Cardiac muscle cell (in vitro differentiated cells and primary cell): Measurements from ENCODE around the gene THPO. TPM values are rescaled to one million over a fixed set of nuclear protein-coding genes. Genes with fewer than 3 reads are reported as not detected.

Experiments used
- DNase-seq, 2 donors: peaks; one replicate each; pipeline versions ENCODE4 v3.0.0 to v3.0.0-alpha.2; 2010 to 2017; ENCODE audit warnings: low read depth in 1 of 2, low spot score in 1 of 2
- H3K27ac ChIP-seq: fragments of 200-600 bp; sonication (generic); 2 replicates; pipeline ENCODE4 v1.5.1; 2016
- H3K27me3 ChIP-seq: fragments of 200-600 bp; sonication (generic); 2 replicates; pipeline ENCODE4 v1.6.0; 2016; ENCODE audit warnings: control low read depth
- H3K36me3 ChIP-seq: fragments of 200-600 bp; sonication (generic); 2 replicates; pipeline ENCODE4 v1.5.1; 2016; ENCODE audit warnings: control low read depth
- H3K4me1 ChIP-seq: fragments of 200-600 bp; sonication (generic); 2 replicates; pipeline ENCODE4 v1.8.1; 2017; ENCODE audit warnings: low read depth, mild to moderate bottlenecking, mixed run types
- H3K4me3 ChIP-seq: fragments of 200-600 bp; sonication (generic); 2 replicates; pipeline ENCODE4 v1.5.1; 2016; ENCODE audit warnings: mild to moderate bottlenecking
- H3K9me3 ChIP-seq: fragments of 200-600 bp; sonication (generic); 2 replicates; pipeline ENCODE4 v1.5.1; 2017; ENCODE audit warnings: low read depth, mild to moderate bottlenecking, control low read depth
- polyA plus RNA-seq: library from polyadenylated mRNA; unstranded; fragments of >200 nt; fragmentation: Nextera tagmentation; extraction: Ambion mirVana; gene quantifications from 2 replicates; pipeline ENCODE4 v1.2.1, GENCODE V29; 2016
- total RNA-seq: library from RNA; depleted of rRNA; stranded (reverse); fragments of >200 nt; gene quantifications from 2 replicates; pipeline ENCODE4 v1.2.3, GENCODE V29; 2016
- TF ChIP-seq, protein P1 (sequence below): IDR thresholded peaks from 2 replicates; pipeline ENCODE4 v1.5.1; 2012; ENCODE audit warnings: low read depth, mild to moderate bottlenecking, low read length

Gene THPO
- total and polyA plus RNA-seq, 2 experiments from 2014 or later: 3.0 to 3.5 TPM

DNA sequence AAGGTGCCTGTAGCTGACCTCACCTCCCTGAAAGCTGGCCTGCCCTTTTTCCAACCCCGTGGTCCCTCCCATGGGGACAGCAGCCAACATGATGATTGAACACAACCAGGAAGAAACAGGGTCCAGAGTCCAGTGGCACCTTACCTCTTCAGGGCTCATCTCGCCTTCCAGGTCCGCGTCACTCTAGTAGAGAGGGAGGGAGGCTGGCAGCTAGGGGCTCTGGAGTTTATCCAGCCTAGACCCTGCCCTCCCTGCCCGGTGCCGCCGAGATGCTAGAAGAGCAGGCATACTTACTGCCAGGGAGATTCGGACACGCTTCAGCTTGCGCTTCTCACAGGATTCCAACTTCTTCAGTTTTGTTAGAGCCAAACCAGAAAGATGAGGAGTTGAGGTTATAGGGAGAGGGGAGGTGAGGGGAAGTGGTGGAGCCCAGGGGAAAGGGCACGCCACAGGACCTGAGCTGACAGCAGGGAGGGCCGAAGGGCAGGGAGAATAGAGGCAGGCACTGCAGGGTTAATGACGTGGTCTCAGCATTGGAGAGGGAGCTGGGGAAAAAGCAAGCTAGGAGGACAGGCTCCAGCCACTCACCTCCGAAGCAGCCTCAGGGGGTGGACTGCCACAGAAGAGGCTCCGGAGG is 25.7 kb downstream of the THPO start:
- H3K27ac ChIP-seq: no peak overlapping the region
- DNase-seq: no peak
- peaks cover 5% of the 10 kb centered on the region for H3K36me3 ChIP-seq
- no peaks in the 10 kb centered on the region for H3K9me3 ChIP-seq
- no peaks in the 10 kb centered on the region for H3K4me1 ChIP-seq
- H3K4me3 ChIP-seq: no peak overlapping the region
- H3K27me3 ChIP-seq: no peaks in the 10 kb centered on the region
- TF ChIP-seq, protein P1, sequence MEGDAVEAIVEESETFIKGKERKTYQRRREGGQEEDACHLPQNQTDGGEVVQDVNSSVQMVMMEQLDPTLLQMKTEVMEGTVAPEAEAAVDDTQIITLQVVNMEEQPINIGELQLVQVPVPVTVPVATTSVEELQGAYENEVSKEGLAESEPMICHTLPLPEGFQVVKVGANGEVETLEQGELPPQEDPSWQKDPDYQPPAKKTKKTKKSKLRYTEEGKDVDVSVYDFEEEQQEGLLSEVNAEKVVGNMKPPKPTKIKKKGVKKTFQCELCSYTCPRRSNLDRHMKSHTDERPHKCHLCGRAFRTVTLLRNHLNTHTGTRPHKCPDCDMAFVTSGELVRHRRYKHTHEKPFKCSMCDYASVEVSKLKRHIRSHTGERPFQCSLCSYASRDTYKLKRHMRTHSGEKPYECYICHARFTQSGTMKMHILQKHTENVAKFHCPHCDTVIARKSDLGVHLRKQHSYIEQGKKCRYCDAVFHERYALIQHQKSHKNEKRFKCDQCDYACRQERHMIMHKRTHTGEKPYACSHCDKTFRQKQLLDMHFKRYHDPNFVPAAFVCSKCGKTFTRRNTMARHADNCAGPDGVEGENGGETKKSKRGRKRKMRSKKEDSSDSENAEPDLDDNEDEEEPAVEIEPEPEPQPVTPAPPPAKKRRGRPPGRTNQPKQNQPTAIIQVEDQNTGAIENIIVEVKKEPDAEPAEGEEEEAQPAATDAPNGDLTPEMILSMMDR: no peak

DNA sequence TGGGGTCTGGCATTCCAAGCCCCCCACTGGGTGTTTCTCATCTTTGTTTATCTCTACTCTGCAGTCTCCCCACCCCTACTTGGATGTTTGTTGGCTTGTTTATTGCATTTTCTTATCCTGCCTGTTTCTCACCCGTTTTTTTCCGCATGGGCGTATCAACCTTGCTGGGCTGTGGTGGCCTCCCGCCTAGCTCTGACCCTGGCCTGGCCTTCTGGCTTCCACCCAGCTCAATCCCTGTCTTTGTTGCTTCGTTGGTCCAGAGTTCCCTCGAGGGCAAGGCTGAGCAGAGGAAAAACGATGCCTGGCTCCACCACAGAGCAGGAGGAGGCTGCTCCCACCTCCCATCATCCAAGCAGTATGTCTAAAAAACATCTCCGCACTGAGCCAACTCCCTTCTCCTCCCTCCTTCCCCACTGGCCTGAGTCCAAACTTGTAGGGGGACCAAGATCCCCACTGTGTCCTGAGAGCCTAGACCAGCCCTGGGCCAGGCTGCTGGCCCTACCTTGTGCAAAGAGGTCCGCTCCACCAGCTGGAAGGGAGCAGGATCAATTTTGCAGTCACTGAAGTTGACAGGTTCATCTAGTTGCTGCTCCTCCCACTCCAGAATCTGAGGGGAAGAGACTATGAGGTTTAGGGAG is 26.4 kb downstream of the THPO start:
- TF ChIP-seq, protein P1: no peak
- no peak overlapping the region for H3K27ac ChIP-seq
- no peak overlapping the region for H3K4me3 ChIP-seq
- H3K27me3 ChIP-seq: no peaks in the 10 kb centered on the region
- H3K9me3 ChIP-seq: no peaks in the 10 kb centered on the region
- H3K4me1 ChIP-seq: no peaks in the 10 kb centered on the region
- peaks cover under 1% of the 10 kb centered on the region for H3K36me3 ChIP-seq
- no peak for DNase-seq

DNA sequence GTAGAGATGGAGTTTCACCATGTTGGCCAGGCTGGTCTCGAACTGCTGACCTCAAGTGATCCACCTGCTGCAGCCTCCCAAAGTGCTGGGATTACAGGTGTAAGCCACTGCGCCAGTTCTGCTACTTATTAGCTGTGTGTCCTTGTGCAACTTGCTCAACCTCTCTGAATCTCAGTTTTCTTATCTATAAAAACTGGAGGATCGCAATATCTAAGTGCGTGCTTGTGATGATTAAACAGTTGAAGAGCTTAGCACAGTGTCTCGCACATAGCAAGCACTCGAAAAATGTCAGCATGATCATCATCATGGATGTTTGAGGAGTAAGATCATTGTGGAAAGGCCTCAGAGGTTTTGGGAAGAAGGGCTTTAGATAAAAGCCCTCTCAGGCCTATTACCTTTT is 27.4 kb downstream of the THPO start:
- H3K9me3 ChIP-seq: no peaks in the 10 kb centered on the region
- DNase-seq: no peak
- H3K4me3 ChIP-seq: no peak overlapping the region
- H3K36me3 ChIP-seq: no peaks in the 10 kb centered on the region
- H3K27me3 ChIP-seq: no peaks in the 10 kb centered on the region
- H3K4me1 ChIP-seq: peaks cover 4% of the 10 kb centered on the region
- H3K27ac ChIP-seq: no peak overlapping the region
- TF ChIP-seq, protein P1: no peak

DNA sequence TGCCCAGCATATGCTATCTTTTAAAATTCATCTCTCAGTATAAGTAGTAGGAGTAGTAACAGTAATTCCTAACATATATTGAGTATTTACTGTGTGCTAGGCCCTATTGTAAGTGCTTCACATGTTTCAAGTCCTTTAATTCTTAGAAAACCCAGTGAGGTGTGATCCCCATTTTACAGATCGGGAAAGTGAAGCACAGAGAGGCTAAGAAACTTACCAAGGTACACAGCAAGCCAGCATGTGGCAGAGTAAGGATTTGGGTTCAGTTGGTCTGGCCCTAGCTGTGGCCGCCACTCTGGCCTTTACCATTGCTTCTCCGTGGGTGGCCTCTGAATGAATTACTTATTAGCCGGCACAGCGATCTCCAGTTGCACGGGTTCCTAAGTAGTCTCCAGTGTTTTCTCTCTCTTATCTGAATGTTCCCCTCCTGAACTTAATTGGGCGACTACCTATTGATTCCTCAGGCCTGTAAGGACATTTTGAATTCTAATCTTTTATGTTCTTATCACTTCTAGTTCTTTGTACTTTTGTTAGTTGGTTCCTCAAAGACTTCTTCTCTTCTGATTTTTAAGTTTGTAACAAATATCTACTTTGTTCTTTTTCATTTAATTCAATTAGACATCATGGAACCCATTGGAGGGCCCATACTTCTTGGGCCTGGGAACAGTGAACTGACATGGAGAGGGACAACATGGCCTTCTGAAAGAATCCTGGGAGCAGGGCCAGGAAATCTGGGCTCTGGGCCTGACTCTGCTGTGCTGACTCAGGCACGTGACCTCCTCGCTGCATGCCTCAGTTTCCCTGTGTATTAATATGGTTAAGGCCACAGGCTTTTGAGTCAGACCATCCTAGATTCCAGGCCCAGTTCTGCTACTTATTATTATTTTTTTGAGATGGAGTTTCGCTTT is 28.2 kb downstream of the THPO start:
- no peaks in the 10 kb centered on the region for H3K27me3 ChIP-seq
- no peaks in the 10 kb centered on the region for H3K9me3 ChIP-seq
- TF ChIP-seq, protein P1: no peak
- H3K4me3 ChIP-seq: no peak overlapping the region
- peaks cover 8% of the 10 kb centered on the region for H3K4me1 ChIP-seq
- no peak for DNase-seq
- H3K36me3 ChIP-seq: no peaks in the 10 kb centered on the region
- H3K27ac ChIP-seq: no peak overlapping the region

DNA sequence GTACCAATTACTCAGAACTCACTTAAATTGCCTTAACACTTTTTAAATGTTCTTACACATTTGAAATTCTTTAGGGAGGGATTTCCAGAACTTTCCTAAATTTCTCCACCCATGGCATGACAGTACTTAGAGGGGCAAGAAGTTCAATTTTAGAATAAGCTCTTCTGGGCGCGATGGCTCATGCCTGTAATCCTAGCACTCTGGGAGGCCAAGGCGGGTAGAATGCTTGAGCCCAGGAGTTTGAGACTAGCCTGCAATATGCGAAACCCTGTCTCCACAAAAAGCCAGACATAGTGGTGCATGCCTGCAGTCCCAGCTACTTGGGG is 30.0 kb downstream of the THPO start:
- Histone ChIP-seq H3K4me1 (peaks cover 8% of the 10 kb centered on the region), H3K9me3 (no peaks in the 10 kb centered on the region), H3K36me3 (no peaks in the 10 kb centered on the region), H3K27me3 (no peaks in the 10 kb centered on the region), H3K27ac (no peak overlapping the region), H3K4me3 (no peak overlapping the region)
- DNase-seq: no peak
- TF ChIP-seq, protein P1: no peak
